Left renal cortex interstitium (tissue), 4 donors: ENCODE results near the gene XPNPEP1. TPM values are rescaled to one million over a fixed set of nuclear protein-coding genes. Genes with fewer than 3 reads are reported as not detected.

Experiments used
- DNase-seq, 4 donors: peaks; one replicate each; pipeline ENCODE4 v3.0.0-alpha.2; 2013; ENCODE audit warnings: low read depth in 4 of 4, low spot score in 2 of 4, missing footprints in 1 of 4
- polyA plus RNA-seq, 4 donors: library from polyadenylated mRNA; unstranded; fragments of 120-200 nt; gene quantifications; one replicate each; pipeline ENCODE4 v1.2.1, GENCODE V29; 2013; ENCODE audit not compliant: insufficient read length in 4 of 4

Gene XPNPEP1
- polyA plus RNA-seq, 4 donors = 78.9 to 88.3 (median 83.5) TPM

DNA sequence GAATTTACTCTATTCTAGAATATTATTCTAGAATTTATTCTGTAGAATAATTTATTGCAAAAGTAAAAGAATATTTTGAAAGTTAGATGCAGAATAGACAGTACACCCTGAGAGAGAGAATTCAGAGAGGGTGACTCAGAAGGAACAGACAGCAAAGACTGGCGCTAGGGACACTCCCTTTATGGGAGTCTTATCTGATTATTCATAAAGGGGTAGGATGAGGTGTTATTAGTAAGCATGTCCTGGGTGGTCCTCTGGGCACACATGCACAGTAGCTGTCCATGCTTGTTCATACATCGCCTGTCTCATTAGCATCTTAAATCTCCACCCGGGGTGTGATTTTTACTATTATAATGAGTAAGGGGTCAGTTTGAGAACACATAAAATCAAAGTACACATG, 100.1 kb downstream of the XPNPEP1 start:
- DNase-seq = no peak

DNA sequence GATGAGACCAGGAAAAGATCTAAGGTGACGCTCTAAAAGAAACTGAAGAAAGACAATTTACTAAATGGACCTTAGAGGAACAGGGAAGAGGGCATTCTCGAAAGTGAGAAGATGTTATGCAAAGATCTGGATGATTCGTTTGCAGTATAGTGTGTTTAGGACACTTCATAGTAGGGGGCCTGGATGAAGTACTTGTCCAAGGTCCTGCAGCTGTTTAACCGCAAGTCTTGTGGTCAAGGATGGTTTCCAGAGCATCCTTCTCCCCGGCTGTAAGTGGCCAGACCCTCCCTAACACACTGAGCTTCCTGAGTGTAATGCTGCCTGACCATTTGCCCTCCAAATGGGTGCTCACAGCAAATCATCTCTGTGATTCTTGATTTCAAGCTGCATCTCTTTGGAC, 101.6 kb downstream of the XPNPEP1 start:
- no peak for DNase-seq

DNA sequence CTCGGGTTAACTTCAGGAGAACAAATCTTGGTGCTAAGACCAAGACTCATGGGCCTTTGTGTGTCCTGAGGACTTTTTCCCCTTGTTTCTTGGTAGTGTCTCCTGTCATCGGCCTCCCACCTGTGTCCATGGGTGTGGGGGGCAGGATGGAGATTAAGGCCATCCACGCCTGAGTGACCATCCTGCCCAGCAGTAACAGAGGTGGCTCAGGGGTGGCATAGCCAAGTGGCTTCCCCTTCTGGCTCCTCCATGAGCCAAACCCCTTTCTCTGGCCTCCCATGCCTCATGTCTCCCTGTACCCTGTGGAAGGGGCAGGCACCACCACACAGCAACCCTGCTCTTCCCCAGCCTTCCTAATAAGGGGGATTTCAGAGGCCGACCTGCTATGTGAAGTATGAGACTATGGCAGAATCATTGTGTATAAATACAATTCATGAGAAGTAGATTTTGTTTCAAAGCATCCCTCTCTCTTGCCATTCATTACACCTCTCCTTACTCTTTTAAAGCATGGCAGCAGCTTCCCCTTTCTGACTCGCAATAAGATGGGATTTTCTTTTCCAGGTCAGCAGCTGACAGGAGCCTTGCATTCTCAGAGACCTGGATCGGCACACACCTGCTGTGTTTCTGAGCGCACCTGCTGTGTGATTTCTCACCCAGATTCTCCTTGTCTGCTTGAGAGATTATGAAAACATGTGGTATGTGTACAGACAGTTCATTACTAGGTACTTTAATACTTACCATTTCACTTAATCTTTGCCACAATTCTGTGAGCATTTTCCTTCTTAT, 102.5 kb downstream of the XPNPEP1 start:
- DNase-seq = no peak

DNA sequence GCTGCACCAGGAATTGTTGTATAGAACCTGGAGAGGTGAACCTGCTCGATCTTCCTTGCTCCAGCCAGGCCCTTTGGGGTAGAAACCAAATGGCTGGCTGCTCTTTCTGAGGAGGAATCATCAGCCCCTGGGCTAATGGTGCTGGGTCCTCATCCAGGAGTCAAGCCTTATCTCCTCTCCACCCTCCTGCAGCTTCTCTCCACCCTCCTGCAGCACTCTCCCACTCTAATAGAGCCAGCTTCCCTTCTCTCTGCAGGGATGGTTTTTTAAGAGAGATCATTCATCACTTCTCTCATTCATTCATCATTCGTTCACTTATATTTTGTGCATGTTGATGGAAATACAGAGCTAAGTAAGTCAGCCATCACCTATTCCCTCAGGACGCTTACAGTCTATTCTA, 103.5 kb downstream of the XPNPEP1 start:
- DNase-seq = no peak

Other genes starting within 250 kb of the XPNPEP1 start
- gene ADD3, start 84.5 kb upstream of the XPNPEP1 start, polyA plus RNA-seq = 100 to 1,000 TPM; 230 to 315 (median 268) TPM